Astrocyte of the spinal cord (primary cell): Measurements from ENCODE around the gene RERG.

Source experiments
- DNase-seq: peaks from one replicate; pipeline ENCODE4 v3.0.0; 2011; ENCODE audit warnings: low read depth, low spot score
- H3K4me3 ChIP-seq: 2 replicates; pipeline ENCODE4 v1.5.1; 2011; ENCODE audit warnings: low read depth, mild to moderate bottlenecking, low read length, moderate library complexity
- CTCF ChIP-seq: IDR thresholded peaks from 2 replicates; pipeline ENCODE4 v1.5.1; 2012; ENCODE audit warnings: low read depth, mild to moderate bottlenecking, low read length, inconsistent platforms
- in situ Hi-C: cut with HindIII; loops from 2 replicates; pipeline ENCODE4 v1.10.0; 2017; ENCODE audit warnings: low sequenced_read_pairs

RERG gene

GRCh38 chr12:15155271-15155670, 65.9 kb downstream of the RERG start:
- TF ChIP-seq CTCF = no peak
- no peak for DNase-seq
- in situ Hi-C loops = no loop called here
- H3K4me3 ChIP-seq = no peak overlapping the region

DNA sequence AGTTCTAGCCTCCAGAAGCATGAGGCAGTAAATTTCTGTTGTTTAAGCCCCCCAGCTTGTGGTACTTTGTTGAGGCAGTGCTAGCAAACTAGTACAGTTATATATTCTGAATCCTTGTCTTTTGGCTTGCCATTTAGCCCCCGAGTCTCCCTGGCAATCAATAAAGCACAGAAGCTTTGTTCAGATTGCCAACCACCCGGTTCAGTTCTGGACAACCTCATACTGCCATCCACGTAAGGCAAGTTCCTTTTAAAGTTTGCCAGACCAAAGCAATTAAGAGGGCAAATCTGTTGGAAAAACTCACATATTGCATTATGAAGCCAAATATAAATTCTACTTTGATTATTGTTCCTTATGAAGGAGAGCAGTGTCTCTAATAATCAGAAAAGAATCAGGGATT, 67.1 kb downstream of the RERG start:
- H3K4me3 ChIP-seq = no peak overlapping the region
- no peak for DNase-seq
- in situ Hi-C loops = no loop called here
- TF ChIP-seq CTCF = no peak

DNA sequence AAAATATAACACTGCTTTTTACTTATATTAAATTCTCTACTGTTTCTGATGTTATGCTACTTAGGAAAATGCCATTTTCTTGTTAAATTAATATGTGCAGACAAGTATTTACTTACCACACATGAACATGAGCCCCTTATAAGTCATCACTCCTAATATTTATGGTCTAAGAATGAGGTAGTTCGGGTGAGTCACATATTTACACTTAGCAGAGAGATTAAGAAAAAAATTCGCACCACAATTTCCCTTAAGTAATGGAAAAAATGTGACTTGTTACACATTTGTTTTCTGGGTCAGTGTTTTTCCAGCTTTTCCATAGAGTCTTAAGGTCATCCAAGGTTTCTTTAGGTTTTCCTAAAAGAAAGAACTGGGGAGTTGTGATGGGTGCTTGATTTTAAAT, 68.3 kb downstream of the RERG start:
- DNase-seq = peak; percentile 77
- no peak overlapping the region for H3K4me3 ChIP-seq
- in situ Hi-C loops = no loop called here
- TF ChIP-seq CTCF = no peak

DNA sequence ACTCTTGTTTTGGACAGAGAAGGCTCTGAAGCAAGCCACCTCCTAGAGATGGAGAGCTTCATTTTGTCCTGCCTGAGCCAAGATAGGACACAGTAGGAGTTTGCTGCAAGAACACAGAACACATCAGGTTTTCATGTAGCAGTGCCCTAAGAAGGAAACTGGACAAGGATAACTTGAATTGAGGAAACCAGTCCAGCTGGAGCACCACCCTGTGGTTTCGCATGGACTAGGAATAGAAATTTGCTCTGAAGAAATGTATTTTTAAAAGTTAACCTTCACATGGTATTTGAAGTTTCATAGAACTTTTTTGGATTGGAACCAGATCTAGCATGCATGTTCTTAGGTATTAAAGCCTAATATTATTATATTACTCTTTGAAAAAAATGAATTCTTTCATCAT, 68.8 kb downstream of the RERG start:
- no peak overlapping the region for H3K4me3 ChIP-seq
- in situ Hi-C loops = no loop called here
- DNase-seq = peak; percentile 40
- peak; percentile 44 for TF ChIP-seq CTCF

DNA sequence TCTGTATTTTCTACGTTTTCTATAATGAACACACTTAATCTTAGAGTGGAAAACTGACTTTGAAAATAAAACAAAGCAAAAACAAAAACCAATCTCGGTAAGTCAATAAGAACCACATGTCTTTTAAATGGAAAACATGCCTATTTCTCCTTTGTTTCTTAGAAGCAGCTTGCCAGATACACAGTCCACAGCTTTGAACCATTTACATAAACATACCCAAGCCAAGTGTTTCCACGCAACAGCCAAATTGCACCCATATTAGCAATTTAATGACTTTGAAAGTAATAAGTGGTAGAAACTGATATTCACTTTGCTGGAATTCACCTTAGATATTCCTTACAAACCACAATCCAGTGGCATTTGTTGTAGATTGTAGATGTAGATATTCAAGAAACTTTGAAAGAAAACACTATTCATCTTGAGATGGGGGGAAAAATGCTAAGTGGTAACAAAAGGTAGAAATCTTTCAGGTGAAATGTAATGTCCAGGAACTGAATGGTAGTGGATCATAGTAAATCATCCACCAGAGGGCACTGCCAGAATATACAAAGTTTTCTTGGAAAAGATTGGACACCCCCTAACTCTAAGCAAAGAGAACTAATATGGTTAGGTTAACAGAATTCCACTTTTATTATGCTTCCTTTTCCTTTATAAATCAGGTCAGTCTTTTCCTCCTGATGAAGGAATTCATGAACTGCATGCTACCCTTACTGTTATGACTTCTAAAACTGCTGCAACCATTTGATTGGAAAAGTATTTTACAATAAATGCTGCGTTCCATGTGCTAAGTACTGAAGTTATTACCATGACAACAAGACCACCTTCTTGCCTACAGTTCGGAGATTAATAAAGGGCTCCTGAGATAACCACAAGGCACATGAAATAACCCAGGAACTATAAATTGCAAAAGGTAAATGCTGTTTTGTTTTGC, 69.8 kb downstream of the RERG start:
- no peak overlapping the region for H3K4me3 ChIP-seq
- in situ Hi-C loops = no loop called here
- peak; percentile 41 for DNase-seq
- peak; percentile 57 for TF ChIP-seq CTCF

- in situ Hi-C loops = no loop called here
- no peak for DNase-seq
- no peak overlapping the region for H3K4me3 ChIP-seq
- no peak for TF ChIP-seq CTCF
Measured at GRCh38 chr12:15146585-15146984, 74.6 kb downstream of the RERG start.
